Tibial artery (tissue), 4 donors: ENCODE measurements around the gene CREB5.

Source experiments
- DNase-seq, 2 donors: peaks; one replicate each; pipeline ENCODE4 v3.0.0-alpha.2; 2019
- H3K27ac ChIP-seq, 2 donors: fragments of 200-600 bp; sonication (generic) in 1 of 2; 1 replicate in 1 of 2; 2 replicates in 1 of 2; pipeline ENCODE4 v1.5.1; 2018 to 2019; ENCODE audit warnings: mild to moderate bottlenecking in 1 of 2
- H3K27me3 ChIP-seq, 2 donors: fragments of 200-600 bp; sonication (generic) in 1 of 2; one replicate each; pipeline versions ENCODE4 v1.5.1 to v1.6.0; 2016 to 2019
- H3K36me3 ChIP-seq, 3 donors: fragments of 200-600 bp; sonication (generic) in 2 of 3; one replicate each; pipeline ENCODE4 v1.5.1; 2016 to 2019; ENCODE audit warnings: mild to moderate bottlenecking in 2 of 3
- H3K4me1 ChIP-seq, 4 donors: fragments of 200-600 bp; sonication (generic) in 2 of 4; 1 replicate in 3 of 4; 2 replicates in 1 of 4; pipeline ENCODE4 v1.5.1; 2016 to 2019
- H3K4me3 ChIP-seq, 2 donors: fragments of 200-600 bp; sonication (generic) in 1 of 2; 1 replicate in 1 of 2; 2 replicates in 1 of 2; pipeline ENCODE4 v1.5.1; 2018 to 2019; ENCODE audit warnings: mild to moderate bottlenecking in 2 of 2
- H3K9me3 ChIP-seq, 3 donors: fragments of 200-600 bp; sonication (generic) in 1 of 3; one replicate each; pipeline ENCODE4 v1.5.1; 2016 to 2019
- intact Hi-C: fragments of 100-400 bp; cut with DNase I; formaldehyde crosslinking; loops from one replicate; pipeline ENCODE4 v1.15.0; 2023; ENCODE audit warnings: low total_unique reads
- TF ChIP-seq, protein P1 (sequence below), 2 experiments: fragments of 200-600 bp in 1 of 2; fragments of 450-650 bp in 1 of 2; IDR thresholded peaks; one replicate each; pipeline ENCODE4 v1.5.1; 2017 to 2019; ENCODE audit warnings: antibody characterized with exemption in 2 of 2, mild to moderate bottlenecking in 1 of 2, moderate library complexity in 1 of 2

The CREB5 gene

DNA sequence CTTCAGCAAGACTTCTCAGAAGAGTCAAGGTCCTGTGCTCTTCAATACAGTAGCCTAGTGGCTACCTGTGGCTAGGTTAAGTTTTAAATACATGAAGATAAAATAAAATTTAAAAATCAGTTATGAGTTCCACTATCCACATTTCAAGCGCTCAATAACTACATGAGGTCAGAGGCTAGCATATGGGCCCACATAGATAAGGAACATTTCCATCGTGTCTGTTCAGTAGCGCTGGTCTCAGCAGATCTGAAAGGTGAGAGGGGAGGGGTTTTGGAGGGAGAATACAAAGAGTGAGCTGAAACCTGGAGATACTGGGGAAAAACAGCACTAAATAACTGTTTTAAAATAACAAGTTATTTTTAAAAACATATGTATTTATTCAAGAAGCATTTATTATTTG is 326.8 kb downstream of the CREB5 start:
- no peaks in the 10 kb centered on the region for H3K27me3 ChIP-seq
- no peaks in the 10 kb centered on the region for H3K36me3 ChIP-seq
- H3K4me3 ChIP-seq = no peak overlapping the region
- DNase-seq = no peak
- H3K27ac ChIP-seq = no peak overlapping the region
- no peaks in the 10 kb centered on the region for H3K9me3 ChIP-seq
- peaks cover 0 to 13% (median 0%) of the 10 kb centered on the region in 4 donors for H3K4me1 ChIP-seq
- intact Hi-C loops = no loop called here
- TF ChIP-seq, protein P1, sequence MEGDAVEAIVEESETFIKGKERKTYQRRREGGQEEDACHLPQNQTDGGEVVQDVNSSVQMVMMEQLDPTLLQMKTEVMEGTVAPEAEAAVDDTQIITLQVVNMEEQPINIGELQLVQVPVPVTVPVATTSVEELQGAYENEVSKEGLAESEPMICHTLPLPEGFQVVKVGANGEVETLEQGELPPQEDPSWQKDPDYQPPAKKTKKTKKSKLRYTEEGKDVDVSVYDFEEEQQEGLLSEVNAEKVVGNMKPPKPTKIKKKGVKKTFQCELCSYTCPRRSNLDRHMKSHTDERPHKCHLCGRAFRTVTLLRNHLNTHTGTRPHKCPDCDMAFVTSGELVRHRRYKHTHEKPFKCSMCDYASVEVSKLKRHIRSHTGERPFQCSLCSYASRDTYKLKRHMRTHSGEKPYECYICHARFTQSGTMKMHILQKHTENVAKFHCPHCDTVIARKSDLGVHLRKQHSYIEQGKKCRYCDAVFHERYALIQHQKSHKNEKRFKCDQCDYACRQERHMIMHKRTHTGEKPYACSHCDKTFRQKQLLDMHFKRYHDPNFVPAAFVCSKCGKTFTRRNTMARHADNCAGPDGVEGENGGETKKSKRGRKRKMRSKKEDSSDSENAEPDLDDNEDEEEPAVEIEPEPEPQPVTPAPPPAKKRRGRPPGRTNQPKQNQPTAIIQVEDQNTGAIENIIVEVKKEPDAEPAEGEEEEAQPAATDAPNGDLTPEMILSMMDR (IDR thresholded peaks at IDR 0.05) = no peak

DNA sequence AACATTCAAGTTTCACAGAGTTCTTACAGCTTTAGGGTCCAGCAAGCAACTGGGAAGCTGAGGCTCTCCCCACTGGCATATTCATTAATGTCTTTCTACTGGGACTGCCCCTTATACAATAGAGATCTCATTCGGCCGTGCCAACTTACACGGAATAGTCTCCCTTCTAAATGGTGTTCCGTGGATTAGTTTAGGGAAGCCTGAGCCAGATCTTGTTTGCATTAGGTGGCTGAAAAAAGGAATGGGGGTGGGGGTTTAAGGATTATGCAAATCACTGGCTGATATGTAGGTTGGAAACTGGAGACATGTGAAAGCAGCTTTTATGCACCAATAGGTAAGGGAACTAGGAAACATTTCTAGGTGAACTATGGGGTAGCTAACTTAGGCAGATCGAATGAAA is 327.5 kb downstream of the CREB5 start:
- Histone ChIP-seq H3K27me3 (no peaks in the 10 kb centered on the region), H3K36me3 (no peaks in the 10 kb centered on the region), H3K9me3 (no peaks in the 10 kb centered on the region), H3K27ac (no peak overlapping the region), H3K4me1 (peaks cover 0 to 13% (median 0%) of the 10 kb centered on the region in 4 donors), H3K4me3 (no peak overlapping the region)
- no peak for DNase-seq
- TF ChIP-seq, protein P1 (IDR thresholded peaks at IDR 0.05) = no peak
- intact Hi-C loops = no loop called here

DNA sequence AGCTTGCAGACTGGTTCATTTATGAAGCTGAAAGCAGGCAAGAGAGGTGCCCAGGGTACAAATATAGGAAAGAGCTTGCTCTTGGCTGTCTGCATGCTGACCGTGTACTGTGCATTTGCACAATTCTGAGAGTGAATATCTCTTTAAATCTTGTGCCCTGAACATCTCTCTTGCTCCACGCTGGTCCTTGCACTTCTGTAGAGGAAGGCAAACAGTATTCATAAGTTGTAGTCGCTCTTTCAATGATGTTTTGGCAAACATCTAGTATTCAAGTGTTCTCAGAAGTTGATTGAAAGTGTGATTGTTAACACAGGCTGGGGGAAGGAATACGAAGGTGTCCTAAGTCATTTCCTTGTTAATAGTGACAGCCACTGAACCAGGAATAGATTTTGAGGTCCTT is 332.6 kb downstream of the CREB5 start:
- H3K27ac ChIP-seq = no peak overlapping the region

DNA sequence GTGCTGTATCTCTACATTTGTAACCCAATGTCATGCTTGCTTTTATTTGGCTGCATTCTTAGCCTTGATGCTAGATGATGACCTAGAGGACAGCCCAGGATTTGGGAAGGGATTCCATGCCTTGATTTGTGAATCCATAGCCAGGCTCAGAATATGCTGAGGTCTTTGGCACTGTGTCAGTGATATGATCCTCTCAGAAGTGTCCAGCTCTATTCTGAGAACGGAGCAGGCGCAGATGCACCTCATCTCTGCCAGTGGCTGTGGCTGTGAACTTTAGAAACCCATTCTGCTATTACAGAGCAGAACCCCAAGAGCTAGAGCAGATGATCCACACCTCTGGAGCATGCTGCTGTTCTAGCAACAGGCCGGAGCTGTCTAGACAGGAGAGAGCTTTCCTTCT is 333.0 kb downstream of the CREB5 start:
- peaks cover 0 to 8% (median 4%) of the 10 kb centered on the region in 4 donors for H3K4me1 ChIP-seq
- TF ChIP-seq, protein P1 (IDR thresholded peaks at IDR 0.05) = no peak
- H3K9me3 ChIP-seq = no peaks in the 10 kb centered on the region
- H3K27ac ChIP-seq = no peak overlapping the region
- no peaks in the 10 kb centered on the region for H3K27me3 ChIP-seq
- no peak for DNase-seq
- H3K36me3 ChIP-seq = no peaks in the 10 kb centered on the region
- intact Hi-C loops = no loop called here
- no peak overlapping the region for H3K4me3 ChIP-seq

More for the DNA sequence above, 332.6 kb downstream of the CREB5 start:
- DNase-seq = no peak
- Histone ChIP-seq H3K4me3 (no peak overlapping the region), H3K27me3 (no peaks in the 10 kb centered on the region), H3K9me3 (no peaks in the 10 kb centered on the region), H3K36me3 (no peaks in the 10 kb centered on the region), H3K4me1 (peaks cover 0 to 8% (median 4%) of the 10 kb centered on the region in 4 donors)
- intact Hi-C loops = no loop called here
- TF ChIP-seq, protein P1 (IDR thresholded peaks at IDR 0.05) = no peak

DNA sequence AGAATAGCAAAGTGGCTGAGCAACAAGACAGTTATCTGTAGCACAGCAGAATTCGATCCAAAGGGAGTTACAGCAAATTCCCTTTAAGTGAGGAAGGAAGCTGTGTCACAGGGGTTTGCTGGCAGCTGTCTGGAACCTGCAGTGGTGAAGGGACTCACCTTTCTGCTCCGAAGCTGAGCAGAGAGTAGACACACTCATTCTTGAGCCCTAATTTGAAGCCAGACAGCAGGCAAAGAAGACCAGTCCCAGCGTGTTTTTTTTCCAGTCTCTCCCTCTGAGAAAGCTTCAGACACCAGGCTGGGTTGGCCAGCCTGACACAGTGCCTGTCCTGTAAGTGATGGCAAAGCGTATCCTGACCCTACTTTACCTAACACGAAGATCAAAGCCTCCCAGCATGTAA is 335.1 kb downstream of the CREB5 start:
- TF ChIP-seq, protein P1 (IDR thresholded peaks at IDR 0.05) = no peak
- peaks cover 0 to 8% (median 4%) of the 10 kb centered on the region in 4 donors for H3K4me1 ChIP-seq
- no peak for DNase-seq
- H3K27me3 ChIP-seq = no peaks in the 10 kb centered on the region
- H3K4me3 ChIP-seq = no peak overlapping the region
- H3K36me3 ChIP-seq = no peaks in the 10 kb centered on the region
- intact Hi-C loops = no loop called here
- no peaks in the 10 kb centered on the region for H3K9me3 ChIP-seq
- H3K27ac ChIP-seq = no peak overlapping the region

DNA sequence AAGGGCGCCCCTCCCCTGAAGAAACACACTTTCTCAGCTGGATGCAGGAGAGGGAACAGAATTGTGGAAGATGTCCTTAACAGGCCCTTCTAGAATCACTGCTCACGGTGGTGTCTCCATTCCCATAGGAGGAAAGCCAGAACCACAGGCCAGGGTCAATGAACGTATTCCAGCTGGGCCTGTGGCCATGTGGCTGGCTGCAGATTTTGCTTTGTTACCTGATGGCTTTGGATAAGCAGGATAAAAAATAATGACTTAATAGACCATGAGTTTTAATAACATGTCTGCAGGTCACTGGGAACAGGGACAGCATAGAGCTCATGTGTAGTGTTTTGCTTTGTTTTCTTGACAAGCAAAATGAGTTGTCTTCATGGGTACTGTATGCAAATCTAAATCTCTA is 335.5 kb downstream of the CREB5 start:
- Histone ChIP-seq H3K9me3 (no peaks in the 10 kb centered on the region), H3K4me3 (no peak overlapping the region), H3K4me1 (peaks cover 0 to 8% (median 4%) of the 10 kb centered on the region in 4 donors), H3K36me3 (no peaks in the 10 kb centered on the region), H3K27me3 (no peaks in the 10 kb centered on the region), H3K27ac (no peak overlapping the region)
- TF ChIP-seq, protein P1 (IDR thresholded peaks at IDR 0.05) = no peak
- intact Hi-C loops = no loop called here
- DNase-seq = no peak
